ENCODE data around the gene SPOCK1. TPM values are rescaled to one million over a fixed set of nuclear protein-coding genes. Genes with fewer than 3 reads are reported as not detected.

Gene SPOCK1
- total and polyA plus RNA-seq, 2 of the 4 experiments (the other 2 are of a cell fraction) = 5.0 to 20.3 TPM

DNA sequence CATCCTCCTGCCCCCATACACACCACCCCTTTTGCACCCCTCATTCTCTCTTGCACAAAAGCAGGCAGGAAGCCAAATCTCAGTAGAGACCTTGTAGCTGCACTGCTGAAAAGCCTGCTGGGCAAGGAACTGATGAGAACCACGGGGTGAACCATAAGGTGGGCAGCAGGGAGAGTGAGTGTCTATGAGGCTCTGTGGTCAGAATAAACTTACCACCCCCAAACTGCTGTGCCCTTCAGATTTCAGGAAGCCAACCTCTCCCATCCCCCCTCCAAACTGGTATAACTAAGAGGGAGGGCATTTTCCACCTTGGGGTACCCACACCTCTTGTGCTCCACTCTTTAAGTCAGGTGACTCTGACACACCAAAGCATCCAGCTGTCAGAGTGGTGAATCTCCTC is 471.4 kb downstream of the SPOCK1 start:
- WGBS, 2 experiments (ENCODE audit: extremely low coverage in 2 of 2, insufficient read length in 1 of 2) = 20% methylated on average over 1 of the region's 1 CpG; no CpG with 5 or more reads in 1 of the 2 experiments
- no peak for ATAC-seq (ENCODE audit: low read depth)
- Histone ChIP-seq H3K79me1 (ENCODE audit: low read depth in 1 of 2, low read length in 2 of 2) (no peaks in the 10 kb centered on the region), H3K27me3 (ENCODE audit: control insufficient read depth, insufficient read depth, low read length) (no peaks in the 10 kb centered on the region), H2AK9ac (replicated peaks; ENCODE audit: low read depth, low read length, poor library complexity) (no peak overlapping the region), H3K56ac (ENCODE audit: extremely low read depth, insufficient read depth, low read length) (no peak overlapping the region), H2BK20ac (ENCODE audit: low read depth, low read length) (no peak overlapping the region), H3K9ac (ENCODE audit: low read depth, low read length) (no peak overlapping the region), H3K4me1 (ENCODE audit: control insufficient read depth, insufficient read depth, low read length) (no peaks in the 10 kb centered on the region), H3K18ac (ENCODE audit: low read depth, low read length) (no peak overlapping the region), H3K4me3 (ENCODE audit: insufficient read depth, low read depth, low read length) (no peak overlapping the region), H3K23ac (ENCODE audit: low read depth, low read length) (no peak overlapping the region), H2BK120ac (ENCODE audit: low read depth, low read length) (no peak overlapping the region), H3K27ac (ENCODE audit: insufficient read depth, low read length) (no peak overlapping the region), H3K14ac (replicated peaks; ENCODE audit: low read depth, low read length) (no peak overlapping the region), H2BK15ac (ENCODE audit: low read depth, low read length) (no peak overlapping the region), H4K5ac (ENCODE audit: low read depth, low read length) (no peak overlapping the region), H2BK5ac (ENCODE audit: low read depth, low read length, poor library complexity, severe bottlenecking) (no peak overlapping the region), H4K20me1 (ENCODE audit: insufficient read depth, low read length) (no peaks in the 10 kb centered on the region), H4K8ac (ENCODE audit: low read depth in 2 of 2, low read length in 2 of 2) (no peak overlapping the region), H3K4me2 (ENCODE audit: low read depth, low read length) (no peak overlapping the region), H3K4ac (ENCODE audit: low read depth, low read length) (no peak overlapping the region), H2AK5ac (ENCODE audit: low read depth, low read length) (no peak overlapping the region), H4K91ac (ENCODE audit: insufficient read depth, low read depth, low read length) (no peak overlapping the region), H3K9me1 (ENCODE audit: insufficient read depth, low read length) (no peaks in the 10 kb centered on the region), H3K36me3 (ENCODE audit: control insufficient read depth, insufficient read depth, low read length) (no peaks in the 10 kb centered on the region), H2AFZ (replicated peaks; ENCODE audit: low read length, poor library complexity) (no peak overlapping the region), H3K9me3 (ENCODE audit: control insufficient read depth, insufficient read depth, low read length) (no peaks in the 10 kb centered on the region)
- intact Hi-C loops (cut with micrococcal nuclease) (no loop called here), in situ Hi-C loops (cut with MboI; ENCODE audit: low sequenced_read_pairs) (no loop called here), dilution Hi-C loops (cut with HindIII; ENCODE audit: low sequenced_read_pairs, unreplicated experiment) (no loop called here)
- TF ChIP-seq MAZ (IDR thresholded peaks at IDR 0.05; ENCODE audit: borderline replicate concordance, low read depth, low read length) (no peak), RFX5 (IDR thresholded peaks at IDR 0.05; ENCODE audit: low read depth, low read length) (no peak), CEBPB (IDR thresholded peaks at IDR 0.05; ENCODE audit: low read depth, low read length) (no peak), FOS (IDR thresholded peaks at IDR 0.05; ENCODE audit: low read depth, low read length) (no peak), SMC3 (IDR thresholded peaks at IDR 0.05; ENCODE audit: low read depth, low read length) (no peak), RAD21 (IDR thresholded peaks at IDR 0.05; ENCODE audit: low read length) (no peak)
- TF ChIP-seq, protein P1, sequence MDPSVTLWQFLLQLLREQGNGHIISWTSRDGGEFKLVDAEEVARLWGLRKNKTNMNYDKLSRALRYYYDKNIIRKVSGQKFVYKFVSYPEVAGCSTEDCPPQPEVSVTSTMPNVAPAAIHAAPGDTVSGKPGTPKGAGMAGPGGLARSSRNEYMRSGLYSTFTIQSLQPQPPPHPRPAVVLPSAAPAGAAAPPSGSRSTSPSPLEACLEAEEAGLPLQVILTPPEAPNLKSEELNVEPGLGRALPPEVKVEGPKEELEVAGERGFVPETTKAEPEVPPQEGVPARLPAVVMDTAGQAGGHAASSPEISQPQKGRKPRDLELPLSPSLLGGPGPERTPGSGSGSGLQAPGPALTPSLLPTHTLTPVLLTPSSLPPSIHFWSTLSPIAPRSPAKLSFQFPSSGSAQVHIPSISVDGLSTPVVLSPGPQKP (IDR thresholded peaks at IDR 0.05; ENCODE audit: borderline replicate concordance, low read depth, low read length) = no peak
- TF ChIP-seq, protein P2, sequence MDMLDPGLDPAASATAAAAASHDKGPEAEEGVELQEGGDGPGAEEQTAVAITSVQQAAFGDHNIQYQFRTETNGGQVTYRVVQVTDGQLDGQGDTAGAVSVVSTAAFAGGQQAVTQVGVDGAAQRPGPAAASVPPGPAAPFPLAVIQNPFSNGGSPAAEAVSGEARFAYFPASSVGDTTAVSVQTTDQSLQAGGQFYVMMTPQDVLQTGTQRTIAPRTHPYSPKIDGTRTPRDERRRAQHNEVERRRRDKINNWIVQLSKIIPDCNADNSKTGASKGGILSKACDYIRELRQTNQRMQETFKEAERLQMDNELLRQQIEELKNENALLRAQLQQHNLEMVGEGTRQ (IDR thresholded peaks at IDR 0.05; ENCODE audit: low read depth, low read length) = no peak
- no peak for DNase-seq
- ChIA-PET CTCF (no interaction called here), POLR2A (ENCODE audit: unreplicated experiment) (no interaction called here)
- no TSS peak for BruUV-seq (replicated peaks)

Data from IMR-90 (cell line).